HG03558 (cell line): ENCODE measurements around the gene INHA.

ENCODE experiments used
- ATAC-seq: cut with Tn5 transposase; IDR thresholded peaks from one replicate; pipeline ENCODE4 v1.9.1; 2021; ENCODE audit warnings: moderate number of reproducible peaks; ENCODE audit not compliant: unreplicated experiment; ENCODE audit errors: extremely low read depth

The INHA gene

GRCh38 chr2:219607931-219608330 is 35.8 kb downstream of the INHA start:
- ATAC-seq = no peak

DNA sequence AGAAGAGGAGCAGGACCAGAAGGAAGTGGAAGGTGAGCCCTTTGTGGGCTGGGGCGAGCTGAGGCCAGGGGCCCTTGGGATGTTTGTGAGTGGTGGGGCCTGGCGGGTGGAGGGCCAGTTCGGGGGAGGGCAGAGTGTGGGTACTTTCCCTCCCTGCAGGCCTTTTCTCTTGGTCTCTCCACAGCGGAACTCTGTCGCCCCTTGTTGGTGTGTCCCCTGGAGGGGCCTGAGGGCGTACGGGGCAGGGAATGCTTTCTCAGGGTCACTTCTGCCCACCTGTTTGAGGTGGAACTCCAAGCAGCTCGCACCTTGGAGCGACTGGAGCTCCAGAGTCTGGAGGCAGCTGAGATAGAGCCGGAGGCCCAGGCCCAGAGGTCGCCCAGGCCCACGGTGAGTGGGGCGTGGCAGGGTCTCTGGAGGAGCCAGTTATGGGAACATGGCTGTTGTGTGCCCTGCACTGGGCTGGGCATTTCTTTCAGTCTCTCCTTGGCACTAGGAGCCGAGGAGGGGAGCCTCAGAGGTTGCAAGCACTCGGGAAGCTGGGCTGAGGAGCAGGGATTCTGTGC is 36.4 kb downstream of the INHA start:
- ATAC-seq = no peak

DNA sequence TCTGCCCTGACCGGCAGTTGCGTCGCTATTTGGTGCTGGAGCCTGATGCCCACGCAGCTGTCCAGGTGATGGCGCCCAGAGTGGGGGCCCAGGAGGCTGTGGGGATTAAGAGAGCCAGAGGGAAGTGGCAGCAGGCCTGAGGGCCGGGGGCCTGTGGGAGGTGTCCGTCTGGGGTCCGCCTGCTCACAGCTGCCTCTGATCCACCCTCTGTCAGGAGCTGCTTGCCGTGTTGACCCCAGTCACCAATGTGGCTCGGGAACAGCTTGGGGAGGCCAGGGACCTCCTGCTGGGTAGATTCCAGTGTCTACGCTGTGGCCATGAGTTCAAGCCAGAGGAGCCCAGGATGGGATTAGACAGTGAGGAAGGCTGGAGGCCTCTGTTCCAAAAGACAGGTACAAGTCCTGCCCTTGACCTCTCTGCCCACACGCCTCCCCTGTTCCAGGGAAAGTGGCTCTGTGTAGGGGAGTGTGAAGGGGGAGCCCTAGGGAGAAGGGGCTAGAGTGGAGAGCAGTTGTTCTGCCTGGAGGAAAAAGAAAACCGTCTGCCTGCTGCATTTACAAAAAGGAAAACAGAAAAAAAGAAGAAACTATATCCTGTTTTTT is 37.1 kb downstream of the INHA start:
- no peak for ATAC-seq

DNA sequence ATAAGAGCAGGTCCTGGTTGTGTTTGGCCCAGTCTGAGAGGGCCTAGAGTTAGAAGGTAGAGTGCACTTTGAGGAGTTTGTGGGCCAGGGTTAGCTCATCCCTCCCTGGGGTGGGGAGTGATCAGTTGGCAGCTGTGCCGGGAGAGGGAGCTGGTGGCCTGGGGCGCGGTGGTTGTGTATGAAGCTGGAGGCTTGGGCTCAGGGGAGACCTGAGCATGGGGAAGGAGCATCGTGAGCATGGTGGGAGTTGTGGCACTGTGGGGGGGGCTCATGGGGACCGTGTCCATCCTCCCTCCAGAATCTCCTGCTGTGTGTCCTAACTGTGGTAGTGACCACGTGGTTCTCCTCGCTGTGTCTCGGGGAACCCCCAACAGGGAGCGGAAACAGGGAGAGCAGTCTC is 39.2 kb downstream of the INHA start:
- ATAC-seq = no peak

GRCh38 chr2:219611866-219612576 is 39.9 kb downstream of the INHA start:
- no peak for ATAC-seq

DNA sequence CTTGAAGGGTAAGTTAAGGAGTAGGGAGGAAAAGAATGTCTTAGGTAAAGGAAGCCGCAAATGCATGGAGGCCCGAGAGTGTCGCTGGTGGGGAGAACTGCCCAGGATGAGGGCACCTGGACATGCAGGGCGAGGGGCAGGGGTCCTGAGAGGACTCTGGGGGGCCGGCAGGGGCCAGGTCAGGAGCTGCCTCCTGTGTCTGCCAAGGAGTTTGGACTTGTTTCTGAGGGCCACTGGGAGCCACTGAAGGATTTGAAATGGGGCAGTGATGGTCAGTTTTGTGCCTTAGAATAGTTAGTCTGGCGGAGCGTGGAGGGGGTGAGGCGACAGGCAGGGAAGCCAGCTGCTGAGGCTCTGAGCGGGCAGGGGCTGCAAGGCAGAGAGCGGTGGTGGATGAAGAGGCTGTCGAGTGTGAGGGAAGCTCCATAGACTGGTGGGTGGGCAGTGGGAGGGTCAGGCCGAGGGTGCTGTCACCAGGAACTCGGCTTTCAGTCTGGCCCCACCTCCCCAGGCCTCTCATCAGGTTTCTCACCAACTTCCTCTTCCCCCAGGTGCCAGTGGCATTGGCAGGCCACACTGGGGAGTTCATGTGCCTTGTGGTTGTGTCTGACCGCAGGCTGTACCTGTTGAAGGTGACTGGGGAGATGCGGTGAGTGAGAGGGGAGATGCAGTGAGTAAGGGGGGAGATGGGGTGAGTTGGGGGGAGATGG is 40.6 kb downstream of the INHA start:
- no peak for ATAC-seq

GRCh38 chr2:219613461-219614070 is 41.5 kb downstream of the INHA start:
- no peak for ATAC-seq

GRCh38 chr2:219614076-219614860 is 42.2 kb downstream of the INHA start:
- ATAC-seq = no peak

GRCh38 chr2:219615036-219615435 is 42.9 kb downstream of the INHA start:
- no peak for ATAC-seq

DNA sequence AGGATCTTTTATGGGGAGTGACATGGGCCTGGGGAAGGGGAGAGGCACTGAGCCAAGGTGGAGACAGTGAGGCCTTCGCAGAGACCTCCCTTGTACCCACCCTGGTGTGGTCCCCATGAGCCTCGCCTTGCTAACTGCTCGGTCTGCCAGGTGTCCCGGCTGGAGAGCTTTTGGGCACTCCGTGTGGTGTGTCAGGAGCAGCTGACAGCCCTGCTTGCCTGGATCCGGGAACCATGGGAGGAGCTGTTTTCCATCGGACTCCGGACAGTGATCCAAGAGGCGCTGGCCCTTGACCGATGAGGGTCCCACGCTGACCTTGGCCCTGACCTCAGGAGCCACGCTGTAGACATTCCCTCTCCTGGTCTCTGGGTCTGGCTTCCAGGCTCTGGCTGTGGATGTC is 43.8 kb downstream of the INHA start:
- no peak for ATAC-seq

DNA sequence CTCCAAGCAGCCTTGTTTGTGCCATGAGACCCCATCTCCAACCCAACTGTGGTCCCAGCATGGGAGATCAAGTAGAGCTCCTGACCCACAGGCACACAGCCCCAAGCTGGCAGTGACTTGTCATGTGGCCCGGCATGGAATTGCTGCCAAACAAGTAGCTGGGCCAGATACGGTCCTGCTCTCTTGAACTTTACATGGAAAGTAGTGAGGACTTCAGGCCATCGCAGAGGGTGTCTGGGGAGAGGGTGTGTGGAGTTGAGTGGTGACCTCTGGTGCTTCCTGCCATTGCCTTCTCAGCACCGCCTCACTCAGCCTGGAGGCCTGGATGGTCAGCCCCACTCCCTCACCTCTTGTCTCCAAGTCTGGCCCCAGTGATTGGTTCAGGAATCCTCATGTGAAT is 44.4 kb downstream of the INHA start:
- no peak for ATAC-seq

GRCh38 chr2:219618733-219619122 is 46.6 kb downstream of the INHA start:
- no peak for ATAC-seq

GRCh38 chr2:219619235-219619634 is 47.1 kb downstream of the INHA start:
- ATAC-seq = no peak

GRCh38 chr2:219620546-219620945 is 48.4 kb downstream of the INHA start:
- ATAC-seq = no peak

GRCh38 chr2:219621935-219622334 is 49.8 kb downstream of the INHA start:
- no peak for ATAC-seq

DNA sequence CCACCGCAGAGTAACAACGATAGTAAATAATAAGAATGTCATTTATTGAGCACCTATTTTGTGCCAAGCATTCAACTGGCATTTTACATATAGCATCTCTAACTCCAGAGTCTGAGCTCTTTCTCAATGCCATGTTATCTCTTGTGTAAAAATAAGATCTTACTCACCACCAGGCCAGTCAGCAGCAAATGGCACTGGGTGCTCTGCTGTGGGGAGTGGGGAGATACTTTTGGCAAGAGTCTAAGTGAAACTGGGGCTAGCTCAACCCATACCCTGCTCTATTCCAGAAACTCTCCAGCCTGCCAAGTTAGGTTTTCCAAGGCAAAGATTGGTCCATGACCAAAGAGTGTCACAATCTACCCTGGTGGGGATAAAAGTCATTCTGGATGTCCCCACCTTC is 50.4 kb downstream of the INHA start:
- ATAC-seq = no peak

GRCh38 chr2:219624565-219624964 is 52.5 kb downstream of the INHA start:
- no peak for ATAC-seq

DNA sequence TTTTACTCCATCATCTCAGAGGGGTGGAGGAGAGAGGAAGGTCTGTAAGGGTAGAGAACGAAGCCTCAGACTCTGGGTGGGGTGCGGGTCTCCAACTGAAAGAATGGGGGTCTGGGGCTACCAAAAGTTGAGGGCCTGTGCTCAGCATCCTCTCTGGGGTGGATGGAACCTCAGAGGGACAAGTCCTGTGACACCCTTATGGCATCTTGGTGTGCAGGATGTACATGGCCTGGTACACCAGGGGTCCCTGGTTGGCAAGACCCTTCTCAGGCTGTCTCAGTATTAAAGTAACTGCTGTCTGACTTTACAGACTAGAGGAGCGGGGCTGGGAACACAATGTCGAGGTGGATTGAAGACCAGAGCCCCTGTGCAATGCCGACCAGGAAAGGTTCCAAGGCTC is 53.1 kb downstream of the INHA start:
- no peak for ATAC-seq
